Panc1 (cell line): ENCODE data around the gene SLC7A4. TPM values are rescaled to one million over a fixed set of nuclear protein-coding genes. Genes with fewer than 3 reads are reported as not detected.

Experiments used
- ATAC-seq: fragments of 200-7000 bp; cut with Tn5 transposase; 2 replicates; pipeline ENCODE4 v1.9.1; 2020; ENCODE audit warnings: mild to moderate bottlenecking, moderate library complexity
- BruUV-seq: library from RNA; stranded (reverse); fragments of 400-500 nt; replicated peaks from 2 replicates; lab custom pipeline; 2021; lab: Mats Ljungman, UMichigan
- CTCF ChIA-PET: fragments of 300-600 bp; sonication (Branson Sonifier 250); formaldehyde crosslinking; loops from one replicate; lab custom pipeline; 2022; ENCODE audit warnings: antibody characterized with exemption; lab: Charles Lee
- POLR2A ChIA-PET: fragments of 300-600 bp; sonication (Branson Sonifier 250); formaldehyde crosslinking; loops from one replicate; lab custom pipeline; 2022; ENCODE audit warnings: antibody characterized with exemption; lab: Charles Lee
- DNase-seq: peaks from one replicate; pipeline ENCODE4 v3.0.0-alpha.2; 2010; ENCODE audit warnings: low read depth, low spot score
- H3K27ac ChIP-seq: 2 replicates; pipeline ENCODE4 v1.5.1; 2011; ENCODE audit warnings: mild to moderate bottlenecking, low read length, inconsistent platforms
- H3K27me3 ChIP-seq: fragments of 200-500 bp; sonication (Bioruptor generic); 2 replicates; pipeline ENCODE4 v1.6.0; 2014; ENCODE audit warnings: low read length, inconsistent platforms; ENCODE audit not compliant: control insufficient read depth, insufficient read depth
- H3K36me3 ChIP-seq: fragments of 200-500 bp; sonication (Bioruptor generic); 2 replicates; pipeline ENCODE4 v1.5.1; 2014; ENCODE audit warnings: inconsistent platforms, mild to moderate bottlenecking, low read length, moderate library complexity; ENCODE audit not compliant: control insufficient read depth, insufficient read depth
- H3K4me1 ChIP-seq: 2 replicates; pipeline ENCODE4 v1.5.1; 2011; ENCODE audit warnings: inconsistent platforms, mild to moderate bottlenecking, low read length, moderate library complexity; ENCODE audit not compliant: control insufficient read depth, insufficient read depth
- H3K4me3 ChIP-seq, 2 experiments: 2 replicates each; pipeline ENCODE4 v1.5.1; 2011 to 2012; ENCODE audit warnings: low read depth in 2 of 2, low read length in 2 of 2, mild to moderate bottlenecking in 2 of 2, inconsistent platforms in 1 of 2, moderate library complexity in 1 of 2
- H3K9me3 ChIP-seq: fragments of 200-500 bp; sonication (Bioruptor generic); 2 replicates; pipeline ENCODE4 v1.5.1; 2014; ENCODE audit warnings: low read depth, mild to moderate bottlenecking, inconsistent platforms, low read length, moderate library complexity; ENCODE audit not compliant: control insufficient read depth, insufficient read depth
- POLR2AphosphoS5 ChIP-seq: IDR thresholded peaks from 2 replicates; pipeline ENCODE4 v1.6.1; 2012; ENCODE audit warnings: mild to moderate bottlenecking, low read depth, low read length, moderate library complexity
- SIN3A ChIP-seq: IDR thresholded peaks from 2 replicates; pipeline ENCODE4 v1.6.1; 2012; ENCODE audit warnings: low read depth, mild to moderate bottlenecking, low read length, moderate library complexity, borderline replicate concordance; ENCODE audit not compliant: insufficient read depth
- TCF7L2 ChIP-seq: IDR thresholded peaks from 2 replicates; pipeline ENCODE4 v1.6.1; 2011; ENCODE audit warnings: mild to moderate bottlenecking, low read depth, low read length, inconsistent platforms
- in situ Hi-C: cut with HindIII; loops from 2 replicates; pipeline ENCODE4 v1.10.0; 2016; ENCODE audit warnings: low sequenced_read_pairs, low pct_unique_long_range_greater_than_20kb
- intact Hi-C: fragments of 100-400 bp; cut with micrococcal nuclease; formaldehyde crosslinking; loops from one replicate; pipeline ENCODE4 v1.10.0; 2022; ENCODE audit not compliant: unreplicated experiment
- total RNA-seq: library from RNA; stranded (reverse); gene quantifications from one replicate; pipeline ENCODE4 v1.2.1, GENCODE V29; 2021; ENCODE audit not compliant: unreplicated experiment
- TF ChIP-seq, protein P1 (sequence below): fragments of 450-650 bp; IDR thresholded peaks from 2 replicates; pipeline ENCODE4 v1.5.1; 2017; ENCODE audit warnings: mild to moderate bottlenecking
- TF ChIP-seq, protein P2 (sequence below), 2 experiments: IDR thresholded peaks; 2 replicates each; pipeline ENCODE4 v1.6.1; 2011 to 2012; ENCODE audit warnings: low read depth in 2 of 2, control low read depth in 1 of 2, low read length in 1 of 2, mild to moderate bottlenecking in 1 of 2, moderate library complexity in 1 of 2; ENCODE audit not compliant: insufficient read depth in 1 of 2

SLC7A4 gene
- total RNA-seq, 1 experiment from 2014 or later = not detected

DNA sequence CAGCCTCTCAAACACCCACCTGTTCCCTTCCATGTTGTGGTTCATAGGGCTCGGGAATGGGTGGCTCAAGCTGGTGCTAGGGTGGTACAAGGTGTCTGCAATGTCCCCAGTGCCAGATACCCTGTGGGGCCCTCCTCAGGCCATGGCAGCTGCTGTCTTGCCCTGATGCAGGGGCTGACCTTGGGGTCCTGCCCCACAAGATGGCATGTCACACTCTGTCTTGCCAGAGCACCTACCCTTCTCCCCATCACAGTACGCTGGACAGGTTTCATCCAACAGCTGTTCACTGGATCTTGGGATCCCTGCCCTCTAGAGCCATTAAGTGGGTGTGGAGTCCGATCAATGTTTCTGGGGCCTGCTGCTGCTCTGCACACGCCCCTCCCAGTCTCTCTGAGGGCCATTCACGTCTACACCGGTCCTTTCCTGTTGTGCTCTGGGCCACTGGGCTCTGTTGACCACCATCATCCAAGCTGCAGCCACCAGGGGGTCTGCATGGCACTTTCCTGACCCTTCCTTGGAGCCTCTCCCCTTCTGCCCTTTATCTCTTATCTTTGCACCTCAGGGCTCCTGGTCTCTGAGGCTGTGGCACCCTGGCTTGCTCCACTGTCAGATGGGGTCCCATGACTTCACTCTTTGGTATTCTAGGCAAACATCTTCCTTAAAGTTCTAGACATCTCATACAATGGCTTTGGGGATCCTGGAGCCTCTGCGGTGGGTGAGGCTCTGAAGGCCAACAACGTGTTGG is 20.5 kb upstream of the SLC7A4 start:
- no TSS peak for BruUV-seq
- TF ChIP-seq, protein P1, sequence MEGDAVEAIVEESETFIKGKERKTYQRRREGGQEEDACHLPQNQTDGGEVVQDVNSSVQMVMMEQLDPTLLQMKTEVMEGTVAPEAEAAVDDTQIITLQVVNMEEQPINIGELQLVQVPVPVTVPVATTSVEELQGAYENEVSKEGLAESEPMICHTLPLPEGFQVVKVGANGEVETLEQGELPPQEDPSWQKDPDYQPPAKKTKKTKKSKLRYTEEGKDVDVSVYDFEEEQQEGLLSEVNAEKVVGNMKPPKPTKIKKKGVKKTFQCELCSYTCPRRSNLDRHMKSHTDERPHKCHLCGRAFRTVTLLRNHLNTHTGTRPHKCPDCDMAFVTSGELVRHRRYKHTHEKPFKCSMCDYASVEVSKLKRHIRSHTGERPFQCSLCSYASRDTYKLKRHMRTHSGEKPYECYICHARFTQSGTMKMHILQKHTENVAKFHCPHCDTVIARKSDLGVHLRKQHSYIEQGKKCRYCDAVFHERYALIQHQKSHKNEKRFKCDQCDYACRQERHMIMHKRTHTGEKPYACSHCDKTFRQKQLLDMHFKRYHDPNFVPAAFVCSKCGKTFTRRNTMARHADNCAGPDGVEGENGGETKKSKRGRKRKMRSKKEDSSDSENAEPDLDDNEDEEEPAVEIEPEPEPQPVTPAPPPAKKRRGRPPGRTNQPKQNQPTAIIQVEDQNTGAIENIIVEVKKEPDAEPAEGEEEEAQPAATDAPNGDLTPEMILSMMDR = no peak
- TF ChIP-seq POLR2AphosphoS5 = no peak
- TF ChIP-seq, protein P2, sequence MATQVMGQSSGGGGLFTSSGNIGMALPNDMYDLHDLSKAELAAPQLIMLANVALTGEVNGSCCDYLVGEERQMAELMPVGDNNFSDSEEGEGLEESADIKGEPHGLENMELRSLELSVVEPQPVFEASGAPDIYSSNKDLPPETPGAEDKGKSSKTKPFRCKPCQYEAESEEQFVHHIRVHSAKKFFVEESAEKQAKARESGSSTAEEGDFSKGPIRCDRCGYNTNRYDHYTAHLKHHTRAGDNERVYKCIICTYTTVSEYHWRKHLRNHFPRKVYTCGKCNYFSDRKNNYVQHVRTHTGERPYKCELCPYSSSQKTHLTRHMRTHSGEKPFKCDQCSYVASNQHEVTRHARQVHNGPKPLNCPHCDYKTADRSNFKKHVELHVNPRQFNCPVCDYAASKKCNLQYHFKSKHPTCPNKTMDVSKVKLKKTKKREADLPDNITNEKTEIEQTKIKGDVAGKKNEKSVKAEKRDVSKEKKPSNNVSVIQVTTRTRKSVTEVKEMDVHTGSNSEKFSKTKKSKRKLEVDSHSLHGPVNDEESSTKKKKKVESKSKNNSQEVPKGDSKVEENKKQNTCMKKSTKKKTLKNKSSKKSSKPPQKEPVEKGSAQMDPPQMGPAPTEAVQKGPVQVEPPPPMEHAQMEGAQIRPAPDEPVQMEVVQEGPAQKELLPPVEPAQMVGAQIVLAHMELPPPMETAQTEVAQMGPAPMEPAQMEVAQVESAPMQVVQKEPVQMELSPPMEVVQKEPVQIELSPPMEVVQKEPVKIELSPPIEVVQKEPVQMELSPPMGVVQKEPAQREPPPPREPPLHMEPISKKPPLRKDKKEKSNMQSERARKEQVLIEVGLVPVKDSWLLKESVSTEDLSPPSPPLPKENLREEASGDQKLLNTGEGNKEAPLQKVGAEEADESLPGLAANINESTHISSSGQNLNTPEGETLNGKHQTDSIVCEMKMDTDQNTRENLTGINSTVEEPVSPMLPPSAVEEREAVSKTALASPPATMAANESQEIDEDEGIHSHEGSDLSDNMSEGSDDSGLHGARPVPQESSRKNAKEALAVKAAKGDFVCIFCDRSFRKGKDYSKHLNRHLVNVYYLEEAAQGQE (IDR thresholded peaks at IDR 0.05; ENCODE audit: insufficient read depth in 1 of 2, low read depth in 2 of 2, low read length in 1 of 2) = no peak
- ATAC-seq (no peak), DNase-seq (no peak)
- no peaks in the 10 kb centered on the region for H3K36me3 ChIP-seq
- ChIA-PET POLR2A (no interaction called here), CTCF (no interaction called here)
- H3K9me3 ChIP-seq = no peaks in the 10 kb centered on the region
- intact Hi-C loops (no loop called here), in situ Hi-C loops (no loop called here)
- H3K27ac ChIP-seq = no peak overlapping the region
- no peaks in the 10 kb centered on the region for H3K27me3 ChIP-seq
- H3K4me1 ChIP-seq = no peaks in the 10 kb centered on the region
- no peak overlapping the region for H3K4me3 ChIP-seq

GRCh38 chr22:21051831-21052400 is 19.6 kb upstream of the SLC7A4 start:
- Histone ChIP-seq H3K27me3 (no peaks in the 10 kb centered on the region), H3K4me1 (no peaks in the 10 kb centered on the region), H3K4me3 (no peak overlapping the region), H3K27ac (no peak overlapping the region), H3K9me3 (no peaks in the 10 kb centered on the region), H3K36me3 (no peaks in the 10 kb centered on the region)
- BruUV-seq = no TSS peak
- TF ChIP-seq POLR2AphosphoS5 (no peak), SIN3A (no peak), TCF7L2 (no peak)
- TF ChIP-seq, protein P1 = no peak
- TF ChIP-seq, protein P2 (IDR thresholded peaks at IDR 0.05; ENCODE audit: insufficient read depth in 1 of 2, low read depth in 2 of 2, low read length in 1 of 2) = no peak
- in situ Hi-C loops = no loop called here
- ChIA-PET CTCF (no interaction called here), POLR2A (no interaction called here)
- ATAC-seq (no peak), DNase-seq (no peak)
- intact Hi-C loops = no loop called here
